Nephron (organoid): Measurements from ENCODE around the gene HES4.
"Not testable (repeated sequence)": the region's sequence is repeated elsewhere in the genome, so short reads cannot be mapped to it uniquely, and the experiment has no call there.

Experiments
- H3K27ac Mint-ChIP-seq, 3 experiments: 2 replicates each; pipeline ENCODE4 v1.8.0; 2020; ENCODE audit warnings: mixed read lengths in 3 of 3, mild to moderate bottlenecking in 2 of 3, moderate library complexity in 1 of 3
- H3K27me3 Mint-ChIP-seq: 2 replicates; pipeline ENCODE4 v1.8.0; 2021; ENCODE audit warnings: low read depth, mild to moderate bottlenecking, moderate library complexity, mixed read lengths
- H3K36me3 Mint-ChIP-seq: 2 replicates; pipeline ENCODE4 v1.8.0; 2020; ENCODE audit warnings: low read depth, mixed read lengths
- H3K4me1 Mint-ChIP-seq: 2 replicates; pipeline ENCODE4 v1.8.0; 2020; ENCODE audit warnings: mixed read lengths
- H3K4me3 Mint-ChIP-seq, 3 experiments: 2 replicates each; pipeline ENCODE4 v1.8.0; 2020; ENCODE audit warnings: mild to moderate bottlenecking in 3 of 3, mixed read lengths in 3 of 3, moderate library complexity in 2 of 3
- H3K9me3 Mint-ChIP-seq: 2 replicates; pipeline ENCODE4 v1.8.0; 2020; ENCODE audit warnings: mixed read lengths
- TF ChIP-seq, protein P1 (sequence below), 3 experiments: fragments of 200-600 bp; sonication (generic); IDR thresholded peaks; one replicate each; pipeline ENCODE4 v1.5.0; 2021; ENCODE audit warnings: antibody characterized with exemption in 3 of 3; ENCODE audit not compliant: unreplicated experiment in 3 of 3

Gene HES4

DNA sequence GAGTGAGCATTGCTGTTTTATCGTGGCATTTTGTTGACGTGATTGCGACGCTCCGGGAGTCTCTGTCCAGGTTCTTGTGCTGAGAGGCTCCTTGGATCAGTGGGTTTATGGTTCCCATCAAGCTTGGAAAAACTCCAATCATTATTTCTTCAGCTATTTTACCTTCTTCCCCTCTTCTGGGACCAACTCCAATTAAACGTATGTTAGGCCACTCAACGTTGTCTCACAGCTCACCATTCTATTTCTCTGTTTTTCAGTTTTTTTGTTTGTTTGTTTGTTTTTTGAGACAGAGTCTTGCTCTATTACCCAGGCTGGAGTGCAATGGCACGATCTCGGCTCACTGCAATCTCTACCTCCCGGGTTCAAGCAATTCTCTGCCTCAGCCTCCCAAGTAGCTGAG, 8.0 kb downstream of the HES4 start:
- TF ChIP-seq, protein P1, sequence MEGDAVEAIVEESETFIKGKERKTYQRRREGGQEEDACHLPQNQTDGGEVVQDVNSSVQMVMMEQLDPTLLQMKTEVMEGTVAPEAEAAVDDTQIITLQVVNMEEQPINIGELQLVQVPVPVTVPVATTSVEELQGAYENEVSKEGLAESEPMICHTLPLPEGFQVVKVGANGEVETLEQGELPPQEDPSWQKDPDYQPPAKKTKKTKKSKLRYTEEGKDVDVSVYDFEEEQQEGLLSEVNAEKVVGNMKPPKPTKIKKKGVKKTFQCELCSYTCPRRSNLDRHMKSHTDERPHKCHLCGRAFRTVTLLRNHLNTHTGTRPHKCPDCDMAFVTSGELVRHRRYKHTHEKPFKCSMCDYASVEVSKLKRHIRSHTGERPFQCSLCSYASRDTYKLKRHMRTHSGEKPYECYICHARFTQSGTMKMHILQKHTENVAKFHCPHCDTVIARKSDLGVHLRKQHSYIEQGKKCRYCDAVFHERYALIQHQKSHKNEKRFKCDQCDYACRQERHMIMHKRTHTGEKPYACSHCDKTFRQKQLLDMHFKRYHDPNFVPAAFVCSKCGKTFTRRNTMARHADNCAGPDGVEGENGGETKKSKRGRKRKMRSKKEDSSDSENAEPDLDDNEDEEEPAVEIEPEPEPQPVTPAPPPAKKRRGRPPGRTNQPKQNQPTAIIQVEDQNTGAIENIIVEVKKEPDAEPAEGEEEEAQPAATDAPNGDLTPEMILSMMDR (IDR thresholded peaks at IDR 0.05; ENCODE audit: unreplicated experiment in 3 of 3), result no peak
- no peak overlapping the region for H3K27ac Mint-ChIP-seq
- no peak overlapping the region for H3K4me3 Mint-ChIP-seq
- peaks cover 6% of the 10 kb centered on the region for H3K36me3 Mint-ChIP-seq
- peaks cover 4% of the 10 kb centered on the region for H3K4me1 Mint-ChIP-seq
- peaks cover 51% of the 10 kb centered on the region for H3K27me3 Mint-ChIP-seq
- peaks cover 33% of the 10 kb centered on the region for H3K9me3 Mint-ChIP-seq

GRCh38 chr1:991275-991674, 8.6 kb downstream of the HES4 start:
- H3K4me3 Mint-ChIP-seq, H3K36me3 Mint-ChIP-seq, H3K4me1 Mint-ChIP-seq, H3K27ac Mint-ChIP-seq: not testable (repeated sequence)
- H3K27me3 Mint-ChIP-seq, result peaks cover 53% of the 10 kb centered on the region
- peaks cover 33% of the 10 kb centered on the region for H3K9me3 Mint-ChIP-seq

- not testable (repeated sequence) for H3K36me3 Mint-ChIP-seq, H3K4me3 Mint-ChIP-seq, H3K4me1 Mint-ChIP-seq, H3K27ac Mint-ChIP-seq
- H3K9me3 Mint-ChIP-seq, result peaks cover 32% of the 10 kb centered on the region
- H3K27me3 Mint-ChIP-seq, result peaks cover 64% of the 10 kb centered on the region
These were observed 11.8 kb downstream of the HES4 start for GRCh38 chr1:988061-988460.

DNA sequence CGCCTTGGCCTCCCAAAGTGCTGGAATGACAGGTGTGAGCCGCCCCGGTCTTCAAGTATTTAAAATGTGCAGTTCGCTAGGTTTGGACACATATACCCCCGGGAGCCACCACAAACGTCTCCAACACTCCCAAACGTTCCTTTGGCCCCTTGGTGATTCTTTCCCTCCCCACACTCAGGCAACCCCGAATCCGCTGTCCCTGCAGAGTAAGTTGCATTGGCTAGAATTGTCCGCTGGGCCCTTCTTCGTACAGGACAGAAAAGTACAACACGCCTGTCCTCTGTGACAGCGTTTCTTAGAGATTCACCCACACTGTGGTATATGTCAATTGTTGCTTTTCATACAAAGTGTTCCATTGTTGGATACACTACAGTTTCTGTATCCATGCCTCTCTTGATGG, 14.8 kb downstream of the HES4 start:
- no peaks in the 10 kb centered on the region for H3K36me3 Mint-ChIP-seq
- peaks cover 54% of the 10 kb centered on the region for H3K27me3 Mint-ChIP-seq
- H3K4me1 Mint-ChIP-seq, result peaks cover 6% of the 10 kb centered on the region
- H3K4me3 Mint-ChIP-seq, result no peak overlapping the region
- TF ChIP-seq, protein P1 (IDR thresholded peaks at IDR 0.05; ENCODE audit: unreplicated experiment in 3 of 3), result no peak
- peaks cover 15% of the 10 kb centered on the region for H3K9me3 Mint-ChIP-seq
- no peak overlapping the region for H3K27ac Mint-ChIP-seq

- Mint-ChIP-seq H3K27me3 (peaks cover 48% of the 10 kb centered on the region), H3K27ac (no peak overlapping the region), H3K9me3 (peaks cover 12% of the 10 kb centered on the region), H3K4me3 (no peak overlapping the region), H3K4me1 (peaks cover 6% of the 10 kb centered on the region), H3K36me3 (no peaks in the 10 kb centered on the region)
- TF ChIP-seq, protein P1 (IDR thresholded peaks at IDR 0.05; ENCODE audit: unreplicated experiment in 3 of 3), result peak; percentile 22 to 52 (median 40)
These were observed 15.5 kb downstream of the HES4 start for GRCh38 chr1:984476-984814.

- H3K9me3 Mint-ChIP-seq, result peaks cover 7% of the 10 kb centered on the region
- TF ChIP-seq, protein P1 (IDR thresholded peaks at IDR 0.05; ENCODE audit: unreplicated experiment in 3 of 3), result peak; percentile 95 to 96 (median 95)
These were observed 16.0 kb downstream of the HES4 start for GRCh38 chr1:983798-984475.

DNA sequence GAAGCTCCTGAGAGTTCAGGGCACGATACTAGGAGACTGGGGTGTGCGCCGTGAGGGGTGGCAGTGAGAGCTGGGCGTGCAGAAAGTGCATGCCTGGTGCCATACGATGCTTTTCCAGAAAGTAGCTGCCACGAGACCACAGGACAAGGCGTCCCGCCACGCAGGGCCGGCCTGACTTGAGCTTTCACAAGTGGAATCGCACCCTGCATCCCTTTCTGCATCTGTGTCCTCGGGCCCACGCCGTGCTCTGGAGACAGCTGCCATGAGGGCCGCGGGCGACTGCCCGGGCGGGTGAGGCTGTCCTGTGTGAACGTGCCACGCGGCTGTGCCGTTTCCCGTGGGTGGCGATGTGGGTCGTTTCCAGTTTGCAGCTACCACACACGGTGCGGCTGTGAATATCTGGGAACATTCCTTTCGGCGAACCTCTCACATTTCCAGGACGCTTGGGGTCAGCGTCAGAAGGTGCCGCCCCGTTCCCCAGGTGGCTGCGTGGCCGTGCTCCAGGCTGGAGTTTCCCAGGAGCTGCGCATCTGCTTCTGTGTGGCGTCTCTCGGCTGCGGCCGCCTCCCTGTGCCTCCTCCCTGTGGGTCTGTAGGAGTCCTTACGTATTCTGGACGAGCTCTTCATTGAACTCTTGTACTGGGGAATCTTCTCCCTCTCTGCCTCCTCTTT, 17.0 kb downstream of the HES4 start:
- Mint-ChIP-seq H3K27me3 (peaks cover 41% of the 10 kb centered on the region), H3K36me3 (peaks cover 4% of the 10 kb centered on the region), H3K27ac (no peak overlapping the region), H3K4me3 (no peak overlapping the region), H3K9me3 (peaks cover 4% of the 10 kb centered on the region), H3K4me1 (peaks cover 6% of the 10 kb centered on the region)
- TF ChIP-seq, protein P1 (IDR thresholded peaks at IDR 0.05; ENCODE audit: unreplicated experiment in 3 of 3), result no peak

More at GRCh38 chr1:983798-984475, 16.0 kb downstream of the HES4 start:
- Mint-ChIP-seq H3K36me3 (no peaks in the 10 kb centered on the region), H3K27ac (no peak overlapping the region), H3K4me1 (peaks cover 6% of the 10 kb centered on the region), H3K27me3 (peaks cover 43% of the 10 kb centered on the region), H3K4me3 (peak overlapping the region in 1 of 3 experiments; percentile 21)
